K562 (cell line): Measurements from ENCODE around the gene FAIM. TPM values are rescaled to one million over a fixed set of nuclear protein-coding genes. Genes with fewer than 3 reads are reported as not detected.
A peak's percentile ranks its signal among the peaks of the same experiment; 100 is the strongest.

ENCODE experiments used
- C11orf30 ChIP-seq: fragments of 450-650 bp; IDR thresholded peaks from 2 replicates; pipeline ENCODE4 v1.6.1; 2016; ENCODE audit warnings: low read depth, mild to moderate bottlenecking
- FOXA1 ChIP-seq: fragments of 450-650 bp; IDR thresholded peaks from 2 replicates; pipeline ENCODE4 v1.6.1; 2016; ENCODE audit warnings: mild to moderate bottlenecking, borderline replicate concordance
- FOXM1 ChIP-seq, 2 experiments: fragments of 450-650 bp in 1 of 2; sonication (generic) in 1 of 2; formaldehyde crosslinking in 1 of 2; IDR thresholded peaks; 2 replicates each; pipeline versions ENCODE4 v1.6.1 to v1.9.0; 2017 to 2022; ENCODE audit warnings: low read depth in 2 of 2, mild to moderate bottlenecking in 2 of 2, missing genetic modification reagents in 1 of 2, moderate library complexity in 1 of 2
- HNRNPK ChIP-seq: fragments of 200-400 bp; formaldehyde crosslinking; IDR thresholded peaks from one replicate; pipeline ENCODE4 v1.6.1; 2018; ENCODE audit warnings: mild to moderate bottlenecking, low read depth, low read length; ENCODE audit not compliant: poor library complexity, severe bottlenecking
- ILK ChIP-seq: fragments of 450-650 bp; IDR thresholded peaks from 2 replicates; pipeline ENCODE4 v1.6.1; 2016; ENCODE audit warnings: missing genetic modification characterization, low read depth, mild to moderate bottlenecking, missing compliant biosample characterization, moderate library complexity, borderline replicate concordance
- NR4A1 ChIP-seq, 2 experiments: fragments of 250-450 bp in 1 of 2; fragments of 450-650 bp in 1 of 2; sonication (Bioruptor Pico) in 1 of 2; IDR thresholded peaks; 2 replicates each; pipeline versions ENCODE4 v1.4.0 to v1.6.1; 2016 to 2020; ENCODE audit warnings: mild to moderate bottlenecking in 2 of 2, missing compliant biosample characterization in 1 of 2, missing genetic modification characterization in 1 of 2, moderate library complexity in 1 of 2
- POLR2B ChIP-seq: fragments of 450-650 bp; IDR thresholded peaks from 2 replicates; pipeline ENCODE4 v1.6.1; 2018; ENCODE audit warnings: low read depth; ENCODE audit not compliant: partially characterized antibody
- TOE1 ChIP-seq, 2 experiments: fragments of 450-650 bp in 1 of 2; sonication (generic) in 1 of 2; formaldehyde crosslinking in 1 of 2; IDR thresholded peaks; 2 replicates each; pipeline versions ENCODE4 v1.7.1 to v1.8.0; 2016 to 2022; ENCODE audit warnings: borderline replicate concordance in 2 of 2, mild to moderate bottlenecking in 2 of 2, antibody characterized with exemption in 1 of 2, inconsistent platforms in 1 of 2, low read depth in 1 of 2, missing genetic modification reagents in 1 of 2, moderate library complexity in 1 of 2
- ZKSCAN3 ChIP-seq: fragments of 250-450 bp; sonication (Bioruptor Pico); IDR thresholded peaks from 2 replicates; pipeline ENCODE4 v1.4.0; 2020
- ZNF57 ChIP-seq: fragments of 450-650 bp; formaldehyde crosslinking; IDR thresholded peaks from 2 replicates; pipeline ENCODE4 v1.4.0; 2020; ENCODE audit warnings: mild to moderate bottlenecking, moderate library complexity
- polyA plus RNA-seq, 8 experiments: library from polyadenylated mRNA; depleted of rRNA in 4 of 8; stranded (reverse) in 5 of 8; unstranded in 3 of 8; fragments of >200 nt; fragmentation: Nextera tagmentation in 2 of 8; fragmentation: Illumina TruSeq in 1 of 8; extraction: Ambion mirVana in 2 of 8; extraction: Trizol in 1 of 8; gene quantifications; 2 replicates each; pipeline versions ENCODE4 v1.2.1 to v1.2.3, GENCODE V29; 2011 to 2014; ENCODE audit warnings: inconsistent platforms in 1 of 8, missing spikeins in 1 of 8
- total RNA-seq, 7 experiments: library from RNA; depleted of rRNA in 6 of 7; stranded (reverse); fragments of >200 nt in 6 of 7; fragmentation: Illumina TruSeq in 2 of 7; extraction: Trizol in 2 of 7; gene quantifications; 2 replicates each; pipeline versions ENCODE4 v1.2.1 to v1.2.3, GENCODE V29; 2011 to 2021; ENCODE audit warnings: low replicate concordance in 1 of 7
- TF ChIP-seq, protein P1 (sequence below): fragments of 250-450 bp; sonication (Bioruptor Pico); IDR thresholded peaks from 2 replicates; pipeline ENCODE4 v1.6.1; 2021; ENCODE audit warnings: mild to moderate bottlenecking
- TF ChIP-seq, protein P2 (sequence below): fragments of 250-450 bp; sonication (Bioruptor Pico); IDR thresholded peaks from 2 replicates; pipeline ENCODE4 v1.8.0; 2021; ENCODE audit warnings: mild to moderate bottlenecking, moderate library complexity
- TF ChIP-seq, protein P3 (sequence below): fragments of 450-650 bp; formaldehyde crosslinking; IDR thresholded peaks from 2 replicates; pipeline ENCODE4 v1.4.0; 2020; ENCODE audit warnings: mild to moderate bottlenecking, moderate library complexity
- TF ChIP-seq, protein P4 (sequence below), 2 experiments: fragments of 450-650 bp in 1 of 2; sonication (generic) in 1 of 2; formaldehyde crosslinking in 1 of 2; IDR thresholded peaks in 1 of 2; conservative IDR thresholded peaks in 1 of 2; 2 replicates each; pipeline versions ENCODE4 v1.6.1 to v1.8.1; 2016 to 2023; ENCODE audit warnings: mild to moderate bottlenecking in 2 of 2, moderate library complexity in 2 of 2, inconsistent platforms in 1 of 2, missing genetic modification reagents in 1 of 2
- TF ChIP-seq, protein P5 (sequence below): fragments of 250-450 bp; sonication (Bioruptor Pico); IDR thresholded peaks from 2 replicates; pipeline ENCODE4 v1.4.0; 2020
- TF ChIP-seq, protein P6 (sequence below): fragments of 250-450 bp; sonication (Bioruptor Pico); IDR thresholded peaks from 2 replicates; pipeline ENCODE4 v1.8.0; 2021; ENCODE audit warnings: moderate library complexity, mild to moderate bottlenecking, inconsistent platforms

FAIM gene
- total and polyA plus RNA-seq, 9 of the 15 experiments (the other 6 are each of a cell fraction or from before 2014, with no cell fraction given), result 2.5 to 7.9 (median 6.6) TPM

DNA sequence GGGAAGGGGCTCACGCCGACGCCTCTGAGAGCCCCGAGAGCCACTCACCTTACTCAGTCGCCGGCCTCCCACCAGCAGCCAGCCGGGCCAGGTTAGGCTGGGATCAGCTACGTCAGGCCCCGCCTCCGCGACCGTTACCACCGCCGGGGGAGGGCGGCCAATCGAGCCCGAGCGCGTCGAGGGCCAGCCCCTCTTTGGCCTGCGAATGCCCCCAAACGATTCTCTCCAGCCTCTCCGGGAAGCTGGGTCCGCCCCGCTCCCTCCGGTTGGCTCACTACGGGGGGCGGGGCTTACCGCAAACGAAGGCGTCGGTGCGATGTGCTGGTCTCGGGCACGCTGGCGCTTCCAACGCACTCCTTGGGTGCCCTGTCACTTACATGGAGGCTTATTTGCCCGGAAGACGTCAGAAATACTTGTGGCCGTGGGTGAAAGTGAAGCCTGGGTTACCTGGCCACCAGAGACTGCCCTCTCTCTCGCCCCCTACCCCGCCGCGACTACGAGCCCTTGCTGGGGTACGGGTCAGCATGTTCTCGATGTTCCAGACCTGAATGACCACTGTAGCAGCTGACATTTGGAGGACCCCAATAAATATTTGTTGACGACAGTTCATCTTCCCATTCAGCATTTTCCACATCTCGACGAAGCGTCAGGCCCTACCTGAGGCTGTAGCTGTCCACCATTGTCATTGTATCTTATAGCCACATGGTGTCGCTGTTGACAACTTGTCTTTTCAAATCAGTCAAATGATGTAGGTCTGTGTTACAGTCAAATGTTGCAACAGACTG is 14.2 kb upstream of the FAIM start, which contains the start of gene CEP70 (continued):
- peak; percentile 75; the same call in 1 of the 2 replicates for TF ChIP-seq FOXM1 (IDR thresholded peaks at IDR 0.05; ENCODE audit: low read depth)
- no peak for TF ChIP-seq FOXM1 (CRISPR knock-in tag; IDR thresholded peaks at IDR 0.05; ENCODE audit: low read depth)
- TF ChIP-seq, protein P1, sequence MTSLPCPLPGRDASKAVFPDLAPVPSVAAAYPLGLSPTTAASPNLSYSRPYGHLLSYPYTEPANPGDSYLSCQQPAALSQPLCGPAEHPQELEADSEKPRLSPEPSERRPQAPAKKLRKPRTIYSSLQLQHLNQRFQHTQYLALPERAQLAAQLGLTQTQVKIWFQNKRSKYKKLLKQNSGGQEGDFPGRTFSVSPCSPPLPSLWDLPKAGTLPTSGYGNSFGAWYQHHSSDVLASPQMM (CRISPR knock-in tag), result no peak
- TF ChIP-seq ZKSCAN3, result no peak
- TF ChIP-seq NR4A1 (CRISPR knock-in tag; IDR thresholded peaks at IDR 0.05), result peak; percentile 48; the same call in 1 of the 2 replicates
- 0 out of 2 replicates have a peak, but pooled peaks have one; percentile 36 for TF ChIP-seq NR4A1 (tag; IDR thresholded peaks at IDR 0.05)
- TF ChIP-seq HNRNPK, result no peak
- TF ChIP-seq, protein P2, sequence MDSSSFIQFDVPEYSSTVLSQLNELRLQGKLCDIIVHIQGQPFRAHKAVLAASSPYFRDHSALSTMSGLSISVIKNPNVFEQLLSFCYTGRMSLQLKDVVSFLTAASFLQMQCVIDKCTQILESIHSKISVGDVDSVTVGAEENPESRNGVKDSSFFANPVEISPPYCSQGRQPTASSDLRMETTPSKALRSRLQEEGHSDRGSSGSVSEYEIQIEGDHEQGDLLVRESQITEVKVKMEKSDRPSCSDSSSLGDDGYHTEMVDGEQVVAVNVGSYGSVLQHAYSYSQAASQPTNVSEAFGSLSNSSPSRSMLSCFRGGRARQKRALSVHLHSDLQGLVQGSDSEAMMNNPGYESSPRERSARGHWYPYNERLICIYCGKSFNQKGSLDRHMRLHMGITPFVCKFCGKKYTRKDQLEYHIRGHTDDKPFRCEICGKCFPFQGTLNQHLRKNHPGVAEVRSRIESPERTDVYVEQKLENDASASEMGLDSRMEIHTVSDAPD (CRISPR knock-in tag), result no peak
- no peak for TF ChIP-seq FOXA1
- TF ChIP-seq, protein P3, sequence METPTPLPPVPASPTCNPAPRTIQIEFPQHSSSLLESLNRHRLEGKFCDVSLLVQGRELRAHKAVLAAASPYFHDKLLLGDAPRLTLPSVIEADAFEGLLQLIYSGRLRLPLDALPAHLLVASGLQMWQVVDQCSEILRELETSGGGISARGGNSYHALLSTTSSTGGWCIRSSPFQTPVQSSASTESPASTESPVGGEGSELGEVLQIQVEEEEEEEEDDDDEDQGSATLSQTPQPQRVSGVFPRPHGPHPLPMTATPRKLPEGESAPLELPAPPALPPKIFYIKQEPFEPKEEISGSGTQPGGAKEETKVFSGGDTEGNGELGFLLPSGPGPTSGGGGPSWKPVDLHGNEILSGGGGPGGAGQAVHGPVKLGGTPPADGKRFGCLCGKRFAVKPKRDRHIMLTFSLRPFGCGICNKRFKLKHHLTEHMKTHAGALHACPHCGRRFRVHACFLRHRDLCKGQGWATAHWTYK (CRISPR knock-in tag), result peak; percentile 36; the same call in 1 of the 2 replicates
- TF ChIP-seq ZNF57, result no peak
- no peak for TF ChIP-seq ILK (tag)
- peak; percentile 20; the same call in 1 of the 2 replicates for TF ChIP-seq C11orf30
- TF ChIP-seq TOE1 (IDR thresholded peaks at IDR 0.05; ENCODE audit: borderline replicate concordance), result peak; percentile 15; the same call in 1 of the 2 replicates
- peak; percentile 37; the same call in 1 of the 2 replicates for TF ChIP-seq TOE1 (CRISPR knock-in tag; IDR thresholded peaks at IDR 0.05; ENCODE audit: borderline replicate concordance, low read depth)
- TF ChIP-seq, protein P4, sequence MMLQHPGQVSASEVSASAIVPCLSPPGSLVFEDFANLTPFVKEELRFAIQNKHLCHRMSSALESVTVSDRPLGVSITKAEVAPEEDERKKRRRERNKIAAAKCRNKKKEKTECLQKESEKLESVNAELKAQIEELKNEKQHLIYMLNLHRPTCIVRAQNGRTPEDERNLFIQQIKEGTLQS (IDR thresholded peaks at IDR 0.05), result no peak
- TF ChIP-seq, protein P4 (CRISPR knock-in tag; conservative IDR thresholded peaks at IDR 0.05), result 0 out of 2 replicates have a peak, but pooled peaks have one; percentile 65
- TF ChIP-seq, protein P5, sequence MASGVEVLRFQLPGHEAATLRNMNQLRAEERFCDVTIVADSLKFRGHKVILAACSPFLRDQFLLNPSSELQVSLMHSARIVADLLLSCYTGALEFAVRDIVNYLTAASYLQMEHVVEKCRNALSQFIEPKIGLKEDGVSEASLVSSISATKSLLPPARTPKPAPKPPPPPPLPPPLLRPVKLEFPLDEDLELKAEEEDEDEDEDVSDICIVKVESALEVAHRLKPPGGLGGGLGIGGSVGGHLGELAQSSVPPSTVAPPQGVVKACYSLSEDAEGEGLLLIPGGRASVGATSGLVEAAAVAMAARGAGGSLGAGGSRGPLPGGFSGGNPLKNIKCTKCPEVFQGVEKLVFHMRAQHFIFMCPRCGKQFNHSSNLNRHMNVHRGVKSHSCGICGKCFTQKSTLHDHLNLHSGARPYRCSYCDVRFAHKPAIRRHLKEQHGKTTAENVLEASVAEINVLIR (CRISPR knock-in tag), result peak; percentile 54
- TF ChIP-seq, protein P6, sequence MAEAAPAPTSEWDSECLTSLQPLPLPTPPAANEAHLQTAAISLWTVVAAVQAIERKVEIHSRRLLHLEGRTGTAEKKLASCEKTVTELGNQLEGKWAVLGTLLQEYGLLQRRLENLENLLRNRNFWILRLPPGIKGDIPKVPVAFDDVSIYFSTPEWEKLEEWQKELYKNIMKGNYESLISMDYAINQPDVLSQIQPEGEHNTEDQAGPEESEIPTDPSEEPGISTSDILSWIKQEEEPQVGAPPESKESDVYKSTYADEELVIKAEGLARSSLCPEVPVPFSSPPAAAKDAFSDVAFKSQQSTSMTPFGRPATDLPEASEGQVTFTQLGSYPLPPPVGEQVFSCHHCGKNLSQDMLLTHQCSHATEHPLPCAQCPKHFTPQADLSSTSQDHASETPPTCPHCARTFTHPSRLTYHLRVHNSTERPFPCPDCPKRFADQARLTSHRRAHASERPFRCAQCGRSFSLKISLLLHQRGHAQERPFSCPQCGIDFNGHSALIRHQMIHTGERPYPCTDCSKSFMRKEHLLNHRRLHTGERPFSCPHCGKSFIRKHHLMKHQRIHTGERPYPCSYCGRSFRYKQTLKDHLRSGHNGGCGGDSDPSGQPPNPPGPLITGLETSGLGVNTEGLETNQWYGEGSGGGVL (CRISPR knock-in tag), result no peak
- TF ChIP-seq POLR2B, result peak; percentile 61
